WTC11 (cell line): ENCODE results near the gene EDIL3. TPM values are rescaled to one million over a fixed set of nuclear protein-coding genes. Genes with fewer than 3 reads are reported as not detected.

Source experiments
- ATAC-seq: fragments of 200-7000 bp; cut with Tn5 transposase; 2 replicates; pipeline ENCODE4 v1.10.0; 2021; ENCODE audit warnings: mild to moderate bottlenecking, moderate library complexity
- CTCF ChIA-PET: fragments of 300-600 bp; sonication (Branson Sonifier 250); formaldehyde crosslinking; loops from one replicate; lab custom pipeline; 2021; ENCODE audit warnings: antibody characterized with exemption; lab: Charles Lee
- POLR2A ChIA-PET: fragments of 350-600 bp; sonication (Branson Sonifier 250); formaldehyde crosslinking; loops from one replicate; lab custom pipeline; 2021; ENCODE audit warnings: antibody characterized with exemption; lab: Charles Lee
- DNase-seq: peaks from one replicate; pipeline ENCODE4 v3.0.0; 2021; ENCODE audit warnings: low spot score
- H3K27ac Mint-ChIP-seq: 2 replicates; pipeline ENCODE4 v1.8.0; 2021; ENCODE audit warnings: mixed read lengths
- H3K27me3 Mint-ChIP-seq: 2 replicates; pipeline ENCODE4 v1.8.0; 2021; ENCODE audit warnings: low read depth, mild to moderate bottlenecking, moderate library complexity, mixed read lengths
- H3K36me3 Mint-ChIP-seq: 2 replicates; pipeline ENCODE4 v1.8.0; 2021; ENCODE audit warnings: mixed read lengths
- H3K4me1 Mint-ChIP-seq: 2 replicates; pipeline ENCODE4 v1.8.0; 2022; ENCODE audit warnings: mixed read lengths
- H3K4me3 Mint-ChIP-seq: 2 replicates; pipeline ENCODE4 v1.8.0; 2021; ENCODE audit warnings: mild to moderate bottlenecking, moderate library complexity, mixed read lengths
- H3K9me3 Mint-ChIP-seq: 2 replicates; pipeline ENCODE4 v1.8.0; 2021; ENCODE audit warnings: mixed read lengths
- ATF6 ChIP-seq: sonication (generic); formaldehyde crosslinking; IDR thresholded peaks from 2 replicates; pipeline ENCODE4 v1.8.1; 2023; ENCODE audit warnings: mild to moderate bottlenecking, missing genetic modification reagents
- E2F5 ChIP-seq: sonication (generic); formaldehyde crosslinking; IDR thresholded peaks from 2 replicates; pipeline ENCODE4 v1.8.1; 2022; ENCODE audit warnings: mild to moderate bottlenecking, moderate library complexity, missing genetic modification reagents
- MXD4 ChIP-seq: fragments of 250-450 bp; sonication (Bioruptor Pico); IDR thresholded peaks from 2 replicates; pipeline ENCODE4 v1.8.0; 2021; ENCODE audit warnings: mild to moderate bottlenecking, moderate library complexity, borderline replicate concordance
- RORB ChIP-seq: fragments of 250-450 bp; sonication (Bioruptor Pico); IDR thresholded peaks from 2 replicates; pipeline ENCODE4 v1.9.0; 2021; ENCODE audit warnings: mild to moderate bottlenecking
- SMAD4 ChIP-seq: sonication (generic); formaldehyde crosslinking; IDR thresholded peaks from 2 replicates; pipeline ENCODE4 v1.8.0; 2022; ENCODE audit warnings: mild to moderate bottlenecking, missing genetic modification reagents
- ZBTB21 ChIP-seq: sonication (generic); formaldehyde crosslinking; IDR thresholded peaks from 2 replicates; pipeline ENCODE4 v1.8.1; 2023; ENCODE audit warnings: mild to moderate bottlenecking, missing genetic modification reagents, borderline replicate concordance
- ZNF532 ChIP-seq: fragments of 250-450 bp; sonication (Bioruptor Pico); IDR thresholded peaks from 2 replicates; pipeline ENCODE4 v1.9.0; 2021; ENCODE audit warnings: mild to moderate bottlenecking, borderline replicate concordance
- ZSCAN18 ChIP-seq: fragments of 250-450 bp; sonication (Bioruptor Pico); IDR thresholded peaks from 2 replicates; pipeline ENCODE4 v2.1.2; 2022; ENCODE audit warnings: mild to moderate bottlenecking, moderate library complexity
- total RNA-seq: library from RNA; stranded (reverse); gene quantifications from 3 replicates; pipeline ENCODE4 v1.2.3, GENCODE V29; 2021

Gene EDIL3
- total RNA-seq, 1 experiment from 2014 or later = 48.3 TPM

GRCh38 chr5:83895860-83896259 is 488.8 kb downstream of the EDIL3 start:
- no peak overlapping the region for H3K27ac Mint-ChIP-seq
- CTCF ChIA-PET = no interaction called here
- ATAC-seq = no peak
- H3K27me3 Mint-ChIP-seq = no peaks in the 10 kb centered on the region
- TF ChIP-seq ZBTB21 (CRISPR knock-in tag) (no peak), ZNF532 (CRISPR knock-in tag) (no peak), ATF6 (CRISPR knock-in tag) (no peak), ZSCAN18 (CRISPR knock-in tag) (no peak), E2F5 (CRISPR knock-in tag) (no peak), RORB (CRISPR knock-in tag) (no peak)
- TF ChIP-seq, all 79 proteins: peak for 0
- no peaks in the 10 kb centered on the region for H3K9me3 Mint-ChIP-seq
- H3K36me3 Mint-ChIP-seq = no peaks in the 10 kb centered on the region
- 0 out of 2 replicates have a peak, but pooled peaks cover 5% of the 10 kb centered on the region for H3K4me1 Mint-ChIP-seq
- no peak overlapping the region for H3K4me3 Mint-ChIP-seq
- no peak for DNase-seq
- POLR2A ChIA-PET = no interaction called here

- ATAC-seq (no peak), DNase-seq (no peak)
- H3K9me3 Mint-ChIP-seq = no peaks in the 10 kb centered on the region
- POLR2A ChIA-PET = no interaction called here
- no peak for TF ChIP-seq SMAD4 (CRISPR knock-in tag)
- TF ChIP-seq MXD4 = no peak
- CTCF ChIA-PET = interaction anchor here (0.5 kb wide), 1 partner anchor 1304 kb away, joined by 5 read pairs; no protein-coding TSS in a partner anchor
- no peaks in the 10 kb centered on the region for H3K27me3 Mint-ChIP-seq
- H3K36me3 Mint-ChIP-seq = no peaks in the 10 kb centered on the region
- no peak overlapping the region for H3K4me3 Mint-ChIP-seq
- H3K27ac Mint-ChIP-seq = no peak overlapping the region
- no peaks in the 10 kb centered on the region for H3K4me1 Mint-ChIP-seq
Measured at GRCh38 chr5:83891261-83891660, 493.4 kb downstream of the EDIL3 start.
